ENCODE results near the gene ATM. TPM values are rescaled to one million over a fixed set of nuclear protein-coding genes. Genes with fewer than 3 reads are reported as not detected.
"Not testable (repeated sequence)": the region's sequence is repeated elsewhere in the genome, so short reads cannot be mapped to it uniquely, and the experiment has no call there.

Gene ATM
- total RNA-seq, 1 experiment from 2014 or later = 39.5 TPM

DNA sequence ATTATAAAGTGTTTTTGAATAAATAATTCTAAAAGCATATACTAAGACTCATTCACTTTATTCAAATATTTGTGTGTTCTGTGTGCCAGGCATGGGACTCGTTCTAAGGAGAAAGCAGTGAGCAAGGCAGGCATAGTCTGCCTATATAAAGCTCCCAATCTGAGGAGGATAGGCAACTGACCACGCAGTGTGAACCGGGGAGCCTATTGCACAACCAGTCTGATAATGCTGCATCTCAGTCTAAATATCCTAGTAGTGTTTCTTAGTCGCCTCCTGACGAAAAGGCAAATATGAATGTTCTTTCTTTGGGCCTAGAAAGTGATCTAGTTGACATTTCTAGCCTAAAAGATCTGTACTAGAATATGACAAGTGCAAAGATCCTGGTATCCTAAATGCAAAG is 146.2 kb downstream of the ATM start:
- intact Hi-C loops (cut with micrococcal nuclease; ENCODE audit: unreplicated experiment) = no loop called here
- TF ChIP-seq, protein P1, sequence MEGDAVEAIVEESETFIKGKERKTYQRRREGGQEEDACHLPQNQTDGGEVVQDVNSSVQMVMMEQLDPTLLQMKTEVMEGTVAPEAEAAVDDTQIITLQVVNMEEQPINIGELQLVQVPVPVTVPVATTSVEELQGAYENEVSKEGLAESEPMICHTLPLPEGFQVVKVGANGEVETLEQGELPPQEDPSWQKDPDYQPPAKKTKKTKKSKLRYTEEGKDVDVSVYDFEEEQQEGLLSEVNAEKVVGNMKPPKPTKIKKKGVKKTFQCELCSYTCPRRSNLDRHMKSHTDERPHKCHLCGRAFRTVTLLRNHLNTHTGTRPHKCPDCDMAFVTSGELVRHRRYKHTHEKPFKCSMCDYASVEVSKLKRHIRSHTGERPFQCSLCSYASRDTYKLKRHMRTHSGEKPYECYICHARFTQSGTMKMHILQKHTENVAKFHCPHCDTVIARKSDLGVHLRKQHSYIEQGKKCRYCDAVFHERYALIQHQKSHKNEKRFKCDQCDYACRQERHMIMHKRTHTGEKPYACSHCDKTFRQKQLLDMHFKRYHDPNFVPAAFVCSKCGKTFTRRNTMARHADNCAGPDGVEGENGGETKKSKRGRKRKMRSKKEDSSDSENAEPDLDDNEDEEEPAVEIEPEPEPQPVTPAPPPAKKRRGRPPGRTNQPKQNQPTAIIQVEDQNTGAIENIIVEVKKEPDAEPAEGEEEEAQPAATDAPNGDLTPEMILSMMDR (IDR thresholded peaks at IDR 0.05; ENCODE audit: unreplicated experiment) = no peak
- Mint-ChIP-seq H3K36me3 (ENCODE audit: insufficient read depth, unreplicated experiment) (no peaks in the 10 kb centered on the region), H3K4me3 (ENCODE audit: low read depth, unreplicated experiment) (no peak overlapping the region), H3K9me3 (ENCODE audit: low read depth, unreplicated experiment) (no peaks in the 10 kb centered on the region), H3K27me3 (ENCODE audit: unreplicated experiment) (no peaks in the 10 kb centered on the region), H3K27ac (ENCODE audit: unreplicated experiment) (no peak overlapping the region), H3K4me1 (ENCODE audit: low read depth, unreplicated experiment) (no peaks in the 10 kb centered on the region)
- no peak for DNase-seq
- no TSS peak for BruUV-seq (replicated peaks)
- CTCF ChIA-PET = no interaction called here

DNA sequence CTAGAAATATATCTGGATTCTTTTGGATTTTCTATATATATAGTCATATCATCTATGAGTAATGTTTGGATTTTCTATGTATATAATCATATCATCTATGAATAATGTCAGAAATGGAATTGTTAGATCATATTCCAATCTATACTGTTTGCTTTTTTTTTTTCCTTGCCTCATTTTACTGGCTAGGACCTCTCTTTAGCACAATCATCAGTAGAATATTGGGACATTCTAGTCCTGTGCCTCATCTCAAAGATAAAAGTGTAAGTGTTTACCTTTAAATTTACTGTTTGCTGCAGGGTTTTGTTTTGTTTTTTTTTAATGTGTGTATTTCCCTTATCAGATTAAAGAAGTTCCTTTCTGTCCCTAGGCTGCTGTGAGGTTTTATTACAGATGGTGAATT is 147.4 kb downstream of the ATM start:
- intact Hi-C loops (cut with micrococcal nuclease; ENCODE audit: unreplicated experiment) = no loop called here
- BruUV-seq (replicated peaks) = no TSS peak

DNA sequence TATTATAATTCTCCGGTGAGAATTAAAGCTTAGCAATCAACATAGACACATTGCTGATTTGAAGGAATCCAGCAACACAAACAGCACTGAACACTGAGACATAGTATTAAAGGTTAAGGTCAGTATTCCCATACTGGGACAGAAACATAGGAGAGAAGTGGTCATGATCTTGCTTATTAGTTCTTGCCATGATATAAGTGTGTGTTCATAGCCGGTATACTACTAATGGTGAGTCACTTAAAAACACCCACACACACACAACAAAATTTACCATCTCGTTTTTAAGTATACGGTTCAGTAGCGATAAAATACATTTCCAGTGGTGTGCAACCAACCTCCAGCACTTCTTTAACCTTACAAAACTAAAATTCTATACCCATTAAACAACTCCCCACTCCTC is 148.1 kb downstream of the ATM start:
- DNase-seq = no peak
- Mint-ChIP-seq H3K4me1 (ENCODE audit: low read depth, unreplicated experiment) (no peaks in the 10 kb centered on the region), H3K36me3 (ENCODE audit: insufficient read depth, unreplicated experiment) (no peaks in the 10 kb centered on the region), H3K27me3 (ENCODE audit: unreplicated experiment) (no peaks in the 10 kb centered on the region), H3K4me3 (ENCODE audit: low read depth, unreplicated experiment) (no peak overlapping the region), H3K27ac (ENCODE audit: unreplicated experiment) (no peak overlapping the region), H3K9me3 (ENCODE audit: low read depth, unreplicated experiment) (peaks cover 2% of the 10 kb centered on the region)
- BruUV-seq (replicated peaks) = no TSS peak
- CTCF ChIA-PET = no interaction called here
- TF ChIP-seq, protein P1 (IDR thresholded peaks at IDR 0.05; ENCODE audit: unreplicated experiment) = no peak
- intact Hi-C loops (cut with micrococcal nuclease; ENCODE audit: unreplicated experiment) = no loop called here

More for the DNA sequence above, 147.4 kb downstream of the ATM start:
- CTCF ChIA-PET = no interaction called here
- H3K9me3 Mint-ChIP-seq (ENCODE audit: low read depth, unreplicated experiment) = peaks cover 2% of the 10 kb centered on the region
- H3K27ac Mint-ChIP-seq (ENCODE audit: unreplicated experiment) = no peak overlapping the region
- no peaks in the 10 kb centered on the region for H3K4me1 Mint-ChIP-seq (ENCODE audit: low read depth, unreplicated experiment)
- DNase-seq = no peak
- H3K36me3 Mint-ChIP-seq (ENCODE audit: insufficient read depth, unreplicated experiment) = no peaks in the 10 kb centered on the region
- TF ChIP-seq, protein P1 (IDR thresholded peaks at IDR 0.05; ENCODE audit: unreplicated experiment) = no peak
- H3K27me3 Mint-ChIP-seq (ENCODE audit: unreplicated experiment) = no peaks in the 10 kb centered on the region
- no peak overlapping the region for H3K4me3 Mint-ChIP-seq (ENCODE audit: low read depth, unreplicated experiment)

DNA sequence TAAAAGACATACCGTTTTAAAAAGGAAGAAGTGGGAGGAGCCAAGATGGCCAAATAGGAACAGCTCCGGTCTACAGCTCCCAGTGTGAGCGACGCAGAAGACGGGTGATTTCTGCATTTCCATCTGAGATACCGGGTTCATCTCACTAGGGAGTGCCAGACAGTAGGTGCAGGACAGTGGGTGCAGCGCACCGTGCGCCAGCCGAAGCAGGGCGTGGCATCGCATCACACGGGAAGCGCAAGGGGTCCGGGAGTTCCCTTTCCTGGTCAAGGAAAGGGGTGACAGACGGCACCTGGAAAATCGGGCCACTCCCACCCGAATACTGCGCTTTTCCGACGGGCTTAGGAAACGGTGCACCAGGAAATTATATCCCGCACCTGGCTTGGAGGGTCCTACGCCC is 150.6 kb downstream of the ATM start:
- H3K4me1 Mint-ChIP-seq (ENCODE audit: low read depth, unreplicated experiment); H3K27ac Mint-ChIP-seq (ENCODE audit: unreplicated experiment); H3K36me3 Mint-ChIP-seq (ENCODE audit: insufficient read depth, unreplicated experiment); H3K4me3 Mint-ChIP-seq (ENCODE audit: low read depth, unreplicated experiment); DNase-seq; BruUV-seq (replicated peaks); H3K27me3 Mint-ChIP-seq (ENCODE audit: unreplicated experiment); H3K9me3 Mint-ChIP-seq (ENCODE audit: low read depth, unreplicated experiment); CTCF ChIA-PET; intact Hi-C loops (cut with micrococcal nuclease; ENCODE audit: unreplicated experiment): not testable (repeated sequence)

DNA sequence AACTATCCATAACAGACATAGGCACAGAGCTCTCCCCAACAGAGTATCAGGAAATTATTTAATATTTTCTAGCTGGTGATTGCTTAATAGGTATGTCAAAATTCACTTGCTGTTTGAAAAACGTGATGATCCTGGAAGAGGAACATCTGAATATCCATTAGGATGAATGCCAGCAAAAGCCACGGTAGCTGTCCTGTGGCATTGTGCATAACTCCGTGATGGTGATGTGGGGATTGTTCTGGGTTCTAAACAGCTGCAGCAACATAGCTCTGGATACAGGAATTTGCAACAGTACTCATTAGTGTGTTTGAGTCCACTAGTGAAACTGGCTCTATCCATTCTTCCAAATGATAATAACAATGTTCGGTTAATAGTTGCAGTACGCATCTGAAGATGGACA is 165.7 kb downstream of the ATM start:
- Mint-ChIP-seq H3K27ac (ENCODE audit: unreplicated experiment) (no peak overlapping the region), H3K36me3 (ENCODE audit: insufficient read depth, unreplicated experiment) (no peaks in the 10 kb centered on the region), H3K9me3 (ENCODE audit: low read depth, unreplicated experiment) (no peaks in the 10 kb centered on the region), H3K27me3 (ENCODE audit: unreplicated experiment) (no peaks in the 10 kb centered on the region), H3K4me3 (ENCODE audit: low read depth, unreplicated experiment) (no peak overlapping the region), H3K4me1 (ENCODE audit: low read depth, unreplicated experiment) (no peaks in the 10 kb centered on the region)
- no peak for DNase-seq
- CTCF ChIA-PET = no interaction called here
- intact Hi-C loops (cut with micrococcal nuclease; ENCODE audit: unreplicated experiment) = no loop called here
- TF ChIP-seq, protein P1 (IDR thresholded peaks at IDR 0.05; ENCODE audit: unreplicated experiment) = no peak
- no TSS peak for BruUV-seq (replicated peaks)
